HG03095 (cell line): ENCODE measurements around the gene JAG2.
"Not testable (repeated sequence)": the region's sequence is repeated elsewhere in the genome, so short reads cannot be mapped to it uniquely, and the experiment has no call there.

Experiments
- ATAC-seq: cut with Tn5 transposase; IDR thresholded peaks from one replicate; pipeline ENCODE4 v1.9.1; 2021; ENCODE audit warnings: moderate library complexity; ENCODE audit not compliant: unreplicated experiment

The JAG2 gene

DNA sequence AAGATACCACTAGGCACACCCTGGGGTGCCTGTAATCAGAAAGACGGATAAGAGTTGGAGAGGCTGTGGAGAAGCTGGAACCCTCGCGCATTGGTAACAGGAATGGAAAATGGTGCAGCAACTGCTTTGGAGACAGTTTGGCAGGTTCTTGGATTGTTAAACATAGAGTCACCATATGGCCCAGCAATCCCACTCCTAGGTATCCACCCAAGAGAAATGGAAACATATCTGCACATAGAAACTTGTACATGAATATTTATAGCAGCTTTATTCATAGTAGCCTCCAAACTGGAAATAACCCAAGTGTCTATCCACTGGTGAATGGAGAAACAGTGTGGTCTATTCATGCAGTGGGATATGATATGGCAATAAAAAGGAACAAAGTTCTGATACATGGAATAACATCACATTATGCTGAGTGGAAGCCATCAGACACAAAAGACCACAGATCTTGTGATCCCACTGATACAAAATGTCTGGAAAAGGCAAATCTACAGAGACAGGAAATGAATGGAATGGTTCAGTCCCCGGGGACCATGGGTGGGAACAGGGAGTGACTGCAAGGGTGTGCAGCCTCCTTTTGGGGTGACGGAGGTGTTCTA lies 45.4 kb downstream of the JAG2 start:
- no peak for ATAC-seq

DNA sequence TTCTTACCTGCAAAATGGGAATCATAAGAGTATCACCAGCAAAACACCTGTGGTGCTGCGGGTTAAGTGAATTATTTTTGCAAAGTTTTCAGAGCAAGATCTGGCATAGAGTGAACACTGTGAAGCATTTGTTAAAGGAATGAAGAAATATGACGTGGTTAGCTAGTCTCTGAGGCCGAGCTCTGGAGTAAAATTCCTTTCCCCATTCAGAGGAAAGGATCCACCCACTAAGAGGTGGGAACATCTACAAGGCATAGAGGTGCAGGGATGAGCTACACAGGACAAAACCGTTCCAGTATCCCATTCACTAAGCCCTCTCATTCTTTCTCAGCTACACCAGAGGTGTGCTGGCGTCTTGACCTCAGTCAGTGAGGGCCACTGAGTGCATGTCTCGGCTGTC lies 48.5 kb downstream of the JAG2 start:
- ATAC-seq = no peak

DNA sequence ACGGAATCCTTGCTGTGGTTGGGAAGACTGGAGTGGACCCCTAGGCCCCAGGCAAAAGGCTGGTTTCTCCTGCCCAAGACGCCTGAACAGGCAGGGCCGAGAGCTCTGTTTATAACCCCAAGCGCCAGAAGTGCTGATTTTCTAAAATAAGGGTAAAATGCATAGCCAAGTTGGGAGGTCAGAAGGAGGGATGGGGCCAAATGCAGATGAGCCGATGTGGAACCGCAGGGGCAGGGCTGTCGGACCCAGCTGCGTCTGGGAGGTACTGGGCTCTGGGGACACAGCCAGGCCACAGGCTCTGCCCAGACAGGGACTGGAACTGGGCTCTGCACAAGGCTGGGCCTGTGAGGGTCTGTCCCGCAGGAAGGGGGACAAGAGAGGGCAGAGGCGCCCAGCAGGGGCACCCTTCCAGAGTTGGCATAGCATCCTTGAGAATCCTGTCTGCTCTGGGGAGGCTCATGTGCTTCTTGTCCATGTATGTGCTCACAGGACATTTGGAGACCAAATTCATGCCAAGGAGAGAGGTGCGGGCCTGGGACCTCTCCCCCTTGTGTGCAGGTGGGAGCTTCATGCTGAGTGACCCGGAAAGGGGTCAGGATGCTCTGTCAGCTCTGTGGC lies 49.1 kb downstream of the JAG2 start:
- ATAC-seq = no peak

- no peak for ATAC-seq
Observed at GRCh38 chr14:105118646-105119407, 49.7 kb downstream of the JAG2 start.

GRCh38 chr14:105117710-105118385 lies 50.7 kb downstream of the JAG2 start:
- no peak for ATAC-seq

DNA sequence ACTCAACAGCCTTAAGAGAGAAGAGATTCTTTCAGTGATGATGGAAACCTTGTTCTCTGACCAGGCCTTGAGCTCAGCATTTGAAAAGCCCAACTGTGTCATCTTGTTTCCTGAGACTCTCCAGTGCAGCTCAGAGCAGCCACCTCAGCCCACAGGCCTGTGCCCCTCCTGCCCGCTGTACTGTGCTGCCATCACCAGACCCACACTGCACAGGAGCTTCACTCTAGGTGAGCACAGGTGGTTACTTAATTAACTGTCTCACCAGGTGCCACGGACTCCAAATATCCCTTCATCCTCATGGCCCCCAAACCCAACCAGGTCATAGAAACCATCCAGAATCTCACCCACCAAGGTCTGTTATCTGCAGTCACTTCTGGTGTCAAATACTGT lies 51.3 kb downstream of the JAG2 start:
- no peak for ATAC-seq

GRCh38 chr14:105116451-105117256 lies 51.9 kb downstream of the JAG2 start:
- ATAC-seq = no peak

- not testable (repeated sequence) for ATAC-seq
Observed at GRCh38 chr14:105109243-105109642, 59.3 kb downstream of the JAG2 start.

GRCh38 chr14:105108516-105108864 lies 60.1 kb downstream of the JAG2 start:
- ATAC-seq = no peak

- ATAC-seq = no peak
Observed at GRCh38 chr14:105107781-105108515, 60.6 kb downstream of the JAG2 start.

DNA sequence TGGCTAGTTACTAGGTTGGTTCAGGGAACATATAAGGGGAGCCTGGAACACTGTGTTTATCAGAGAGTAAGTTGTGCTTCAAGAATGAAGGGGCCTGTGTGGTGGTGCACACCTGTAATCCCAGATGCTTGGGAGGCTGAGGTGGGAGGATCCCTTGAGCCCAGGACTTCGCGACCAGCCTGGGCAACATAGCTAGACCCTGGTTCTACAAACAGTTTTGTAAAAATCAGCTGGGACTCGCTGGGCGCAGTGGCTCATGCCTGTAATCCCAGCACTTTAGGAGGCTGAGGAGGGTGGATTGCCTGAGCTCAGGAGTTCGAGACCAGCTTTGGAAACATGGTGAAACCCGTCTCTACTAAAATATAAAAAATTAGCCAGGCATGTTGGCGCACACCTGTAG lies 61.2 kb downstream of the JAG2 start:
- no peak for ATAC-seq

- no peak for ATAC-seq
Observed at GRCh38 chr14:105105158-105105557, 63.4 kb downstream of the JAG2 start.

DNA sequence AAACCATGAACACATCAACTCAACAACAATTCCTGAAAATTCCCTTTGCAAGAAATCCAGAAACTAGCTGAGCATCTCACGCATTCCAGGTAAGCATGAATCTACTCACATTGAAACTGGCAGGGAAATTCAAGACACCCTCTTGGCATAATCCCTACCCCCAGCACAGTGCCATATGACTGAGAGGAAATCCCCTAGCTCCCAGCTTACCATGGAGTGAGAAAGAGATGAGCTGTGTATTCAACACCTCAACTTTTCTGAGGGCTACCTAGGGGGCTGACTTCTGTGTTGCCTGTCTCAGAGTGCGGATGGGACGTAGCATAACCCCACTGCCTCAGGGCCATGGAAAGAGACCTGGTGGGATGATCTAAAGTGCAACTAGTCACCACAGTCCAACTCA lies 65.7 kb downstream of the JAG2 start:
- no peak for ATAC-seq

GRCh38 chr14:105102361-105102870 lies 66.2 kb downstream of the JAG2 start:
- ATAC-seq = no peak

- ATAC-seq = no peak
Observed at GRCh38 chr14:105100910-105101309, 67.7 kb downstream of the JAG2 start.

DNA sequence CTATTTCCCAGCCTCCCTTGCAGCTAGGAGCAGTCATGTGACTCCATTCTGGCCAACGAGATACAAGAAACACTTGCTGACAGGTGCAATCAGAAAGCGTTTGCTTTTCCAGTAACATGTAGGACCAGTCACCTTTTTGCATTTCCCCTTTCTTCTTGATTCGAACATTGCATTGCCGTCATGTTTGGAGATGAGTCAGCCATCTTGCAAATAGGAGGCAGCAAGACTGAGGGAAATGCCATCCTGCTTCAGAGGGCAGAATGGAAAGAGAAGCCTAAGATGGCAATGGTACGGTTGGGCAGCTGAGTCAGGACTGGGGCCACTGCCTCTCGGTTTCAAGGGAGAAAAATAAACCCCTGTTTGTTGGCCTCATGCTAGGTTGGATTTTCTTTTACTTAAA lies 68.8 kb downstream of the JAG2 start:
- no peak for ATAC-seq

GRCh38 chr14:105098316-105098715 lies 70.3 kb downstream of the JAG2 start:
- ATAC-seq = no peak

DNA sequence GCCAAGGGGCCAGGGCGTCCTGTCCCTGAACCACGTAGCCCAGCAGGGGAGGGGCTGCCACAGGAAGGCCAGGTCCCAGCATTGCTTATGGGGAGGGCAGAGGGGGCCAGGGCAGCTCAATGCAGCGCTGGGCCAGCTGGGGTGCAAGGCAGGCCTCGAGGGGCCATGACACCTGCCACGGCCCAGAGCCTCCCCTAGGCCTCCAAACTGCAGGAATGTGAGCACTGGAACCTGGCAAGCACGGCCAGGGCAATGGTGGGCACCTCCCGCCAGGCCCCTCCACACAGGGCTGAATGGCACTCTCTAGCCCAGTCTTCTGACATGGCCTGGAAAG lies 70.8 kb downstream of the JAG2 start:
- ATAC-seq = no peak

- ATAC-seq = no peak
Observed at GRCh38 chr14:105096206-105096875, 72.2 kb downstream of the JAG2 start.
